H9 (cell line): ENCODE measurements around the gene PCDHGA12. TPM values are rescaled to one million over a fixed set of nuclear protein-coding genes. Genes with fewer than 3 reads are reported as not detected.
A peak's percentile ranks its signal among the peaks of the same experiment; 100 is the strongest.
"Not testable (repeated sequence)": the region's sequence is repeated elsewhere in the genome, so short reads cannot be mapped to it uniquely, and the experiment has no call there.

Experiments
- DNase-seq: peaks from one replicate; pipeline ENCODE4 v3.0.0-alpha.2; 2017
- H2AFZ ChIP-seq: one replicate; pipeline ENCODE4 v1.6.1; 2013; ENCODE audit warnings: mild to moderate bottlenecking, low read length, control low read depth, moderate library complexity
- H2AK5ac ChIP-seq: 2 replicates; pipeline ENCODE4 v1.6.1; 2013; ENCODE audit warnings: low read length, control low read depth, mixed read lengths; ENCODE audit not compliant: insufficient read length
- H2BK120ac ChIP-seq: one replicate; pipeline ENCODE4 v1.6.1; 2013; ENCODE audit warnings: low read depth, mild to moderate bottlenecking, low read length, control low read depth, inconsistent platforms; ENCODE audit not compliant: poor library complexity, severe bottlenecking
- H2BK12ac ChIP-seq: 2 replicates; pipeline ENCODE4 v1.6.1; 2013; ENCODE audit warnings: low read length, control low read depth, mixed read lengths, low read depth; ENCODE audit not compliant: insufficient read length
- H2BK15ac ChIP-seq: 2 replicates; pipeline ENCODE4 v1.6.1; 2013; ENCODE audit warnings: low read depth, low read length, control low read depth
- H2BK20ac ChIP-seq: one replicate; pipeline ENCODE4 v1.6.1; 2013; ENCODE audit warnings: low read depth, mild to moderate bottlenecking, low read length, control low read depth, inconsistent platforms; ENCODE audit not compliant: poor library complexity, severe bottlenecking
- H2BK5ac ChIP-seq: 2 replicates; pipeline ENCODE4 v1.6.1; 2013; ENCODE audit warnings: low read length, control low read depth, mixed read lengths; ENCODE audit not compliant: insufficient read length
- H3K14ac ChIP-seq: 2 replicates; pipeline ENCODE4 v1.6.1; 2013; ENCODE audit warnings: low read length, control low read depth; ENCODE audit not compliant: insufficient read depth
- H3K18ac ChIP-seq: 2 replicates; pipeline ENCODE4 v1.6.1; 2013; ENCODE audit warnings: low read depth, mild to moderate bottlenecking, mixed read lengths, low read length, control low read depth; ENCODE audit not compliant: insufficient read length
- H3K23ac ChIP-seq: 2 replicates; pipeline ENCODE4 v1.6.1; 2013; ENCODE audit warnings: low read length, control low read depth, mixed read lengths, low read depth; ENCODE audit not compliant: insufficient read length
- H3K23me2 ChIP-seq: 2 replicates; pipeline ENCODE4 v1.6.1; 2013; ENCODE audit warnings: low read depth, mild to moderate bottlenecking, mixed read lengths, low read length, control low read depth; ENCODE audit not compliant: insufficient read length, poor library complexity, severe bottlenecking
- H3K27ac ChIP-seq: 2 replicates; pipeline ENCODE4 v1.5.1; 2013; ENCODE audit warnings: low read length, control low read depth, mixed read lengths, low read depth; ENCODE audit not compliant: insufficient read length
- H3K27me3 ChIP-seq: 2 replicates; pipeline ENCODE4 v1.6.1; 2013; ENCODE audit warnings: low read length, control low read depth, inconsistent platforms; ENCODE audit not compliant: insufficient read depth
- H3K4ac ChIP-seq: 2 replicates; pipeline ENCODE4 v1.6.1; 2013; ENCODE audit warnings: low read depth, mild to moderate bottlenecking, control low read depth, inconsistent platforms, low read length, moderate library complexity
- H3K4me1 ChIP-seq: 2 replicates; pipeline ENCODE4 v1.6.1; 2013; ENCODE audit warnings: low read length, control low read depth, inconsistent platforms; ENCODE audit not compliant: insufficient read depth
- H3K4me2 ChIP-seq: 2 replicates; pipeline ENCODE4 v1.6.1; 2013; ENCODE audit warnings: low read length, control low read depth, mixed read lengths; ENCODE audit not compliant: insufficient read length, insufficient read depth
- H3K56ac ChIP-seq: 2 replicates; pipeline ENCODE4 v1.6.1; 2013; ENCODE audit warnings: low read depth, mild to moderate bottlenecking, mixed read lengths, low read length, control low read depth; ENCODE audit not compliant: insufficient read length
- H3K79me1 ChIP-seq: 2 replicates; pipeline ENCODE4 v1.6.1; 2013; ENCODE audit warnings: low read depth, mild to moderate bottlenecking, moderate library complexity, low read length, control low read depth, inconsistent platforms; ENCODE audit not compliant: insufficient read depth, poor library complexity, severe bottlenecking
- H3K79me2 ChIP-seq: 2 replicates; pipeline ENCODE4 v1.6.1; 2013; ENCODE audit warnings: low read length, control low read depth, inconsistent platforms; ENCODE audit not compliant: insufficient read depth
- H3K9ac ChIP-seq: 2 replicates; pipeline ENCODE4 v1.6.1; 2013; ENCODE audit warnings: low read length, control low read depth, mixed read lengths; ENCODE audit not compliant: insufficient read length; ENCODE audit errors: extremely low read depth
- H3K9me3 ChIP-seq: one replicate; pipeline ENCODE4 v1.6.1; 2013; ENCODE audit warnings: low read depth, low read length, inconsistent platforms; ENCODE audit not compliant: control insufficient read depth
- H3T11ph ChIP-seq: one replicate; pipeline ENCODE4 v1.6.1; 2013; ENCODE audit warnings: mild to moderate bottlenecking, low read length, control low read depth, inconsistent platforms
- H4K20me1 ChIP-seq: one replicate; pipeline ENCODE4 v1.6.1; 2013; ENCODE audit not compliant: control insufficient read depth, insufficient read length, insufficient read depth
- H4K5ac ChIP-seq: 2 replicates; pipeline ENCODE4 v1.6.1; 2013; ENCODE audit warnings: low read depth, mild to moderate bottlenecking, mixed read lengths, low read length, control low read depth; ENCODE audit not compliant: insufficient read length
- H4K8ac ChIP-seq: replicated peaks from 2 replicates; pipeline ENCODE4 v1.6.1; 2013; ENCODE audit warnings: low read length, control low read depth, mixed read lengths, low read depth; ENCODE audit not compliant: insufficient read length
- H4K91ac ChIP-seq: 2 replicates; pipeline ENCODE4 v1.6.1; 2013; ENCODE audit warnings: low read depth, mild to moderate bottlenecking, moderate library complexity, mixed read lengths, low read length, control low read depth; ENCODE audit not compliant: insufficient read length
- H3K27ac Mint-ChIP-seq, 3 experiments: 2 replicates in 2 of 3; 3 replicates in 1 of 3; pipeline ENCODE4 v1.8.0; 2020 to 2021; ENCODE audit warnings: mixed read lengths in 3 of 3, mild to moderate bottlenecking in 1 of 3, moderate library complexity in 1 of 3
- H3K27me3 Mint-ChIP-seq: 2 replicates; pipeline ENCODE4 v1.8.0; 2021; ENCODE audit warnings: low read depth, mild to moderate bottlenecking, moderate library complexity, mixed read lengths
- H3K36me3 Mint-ChIP-seq, 3 experiments: 2 replicates in 2 of 3; 3 replicates in 1 of 3; pipeline ENCODE4 v1.8.0; 2020 to 2021; ENCODE audit warnings: low read depth in 3 of 3, mixed read lengths in 3 of 3; ENCODE audit not compliant: insufficient read depth in 1 of 3
- H3K4me1 Mint-ChIP-seq, 2 experiments: 2 replicates each; pipeline ENCODE4 v1.8.0; 2020; ENCODE audit warnings: mixed read lengths in 2 of 2
- H3K4me3 Mint-ChIP-seq, 2 experiments: 2 replicates in 1 of 2; 3 replicates in 1 of 2; pipeline ENCODE4 v1.8.0; 2020 to 2021; ENCODE audit warnings: mild to moderate bottlenecking in 2 of 2, mixed read lengths in 2 of 2, moderate library complexity in 1 of 2
- H3K9me3 Mint-ChIP-seq, 2 experiments: 2 replicates in 1 of 2; 3 replicates in 1 of 2; pipeline ENCODE4 v1.8.0; 2020; ENCODE audit warnings: mild to moderate bottlenecking in 2 of 2, mixed read lengths in 2 of 2, moderate library complexity in 1 of 2
- CTCF ChIP-seq: fragments of 200-600 bp; sonication (generic); conservative IDR thresholded peaks from 3 replicates; pipeline ENCODE4 v1.8.0; 2021; ENCODE audit warnings: antibody characterized with exemption, mild to moderate bottlenecking
- WGBS: extraction: QIAGEN DNeasy Blood & Tissue Kit; methylation state at CpG from one replicate; pipeline ENCODE4 v1.1.7; 2013; ENCODE audit warnings: missing lambda C conversion rate, low lambda C conversion rate, mixed read lengths; ENCODE audit not compliant: insufficient read length; ENCODE audit errors: extremely low coverage; 5-methylcytosine and 5-hydroxymethylcytosine counted together
- total RNA-seq: library from RNA; stranded (reverse); gene quantifications from 2 replicates; pipeline ENCODE4 v1.2.1, GENCODE V29; 2021

PCDHGA12 gene
- total RNA-seq, 1 experiment from 2014 or later: 1.3 TPM

DNA sequence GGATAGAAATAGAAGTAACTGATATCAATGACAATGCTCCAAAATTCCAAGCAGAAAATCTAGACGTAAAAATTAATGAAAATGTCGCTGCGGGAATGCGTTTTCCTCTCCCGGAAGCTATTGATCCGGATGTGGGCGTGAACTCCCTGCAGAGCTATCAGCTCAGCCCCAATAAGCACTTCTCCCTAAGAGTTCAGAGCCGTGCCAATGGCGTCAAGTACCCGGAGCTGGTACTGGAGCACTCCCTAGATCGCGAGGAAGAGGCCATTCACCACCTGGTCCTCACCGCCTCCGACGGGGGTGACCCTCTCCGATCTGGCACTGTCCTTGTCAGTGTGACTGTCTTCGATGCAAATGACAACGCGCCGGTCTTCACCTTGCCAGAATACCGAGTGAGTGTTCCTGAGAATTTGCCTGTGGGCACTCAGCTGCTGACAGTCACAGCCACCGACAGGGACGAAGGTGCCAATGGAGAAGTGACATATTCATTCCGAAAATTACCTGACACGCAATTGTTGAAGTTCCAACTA is 16.7 kb upstream of the PCDHGA12 start:
- peaks cover 6% of the 10 kb centered on the region for H3K9me3 ChIP-seq
- H3K27ac ChIP-seq: no peak overlapping the region
- no peak overlapping the region for H2AK5ac ChIP-seq
- no CpG with 5 or more reads among the region's 25 CpGs for WGBS
- no peaks in the 10 kb centered on the region for H3K79me2 ChIP-seq
- H4K5ac ChIP-seq: no peak overlapping the region
- no peak overlapping the region for H2BK20ac ChIP-seq
- H4K20me1 ChIP-seq: no peaks in the 10 kb centered on the region
- no peaks in the 10 kb centered on the region for H3K79me1 ChIP-seq
- no peak overlapping the region for H3K9ac ChIP-seq
- no peaks in the 10 kb centered on the region; the same call in 1 of the 2 replicates for H3K27me3 ChIP-seq
- H2BK15ac ChIP-seq: no peak overlapping the region
- H3K18ac ChIP-seq: no peak overlapping the region
- H3K23ac ChIP-seq: no peak overlapping the region
- no peak for TF ChIP-seq CTCF
- peaks cover 7% of the 10 kb centered on the region for H3K23me2 ChIP-seq
- Mint-ChIP-seq H3K4me3 (peak overlapping the region; percentile 83 to 87), H3K36me3 (peaks cover 33 to 61% (median 40%) of the 10 kb centered on the region in 3 experiments), H3K9me3 (peaks cover 40 to 51% of the 10 kb centered on the region in 2 experiments), H3K27ac (peak overlapping the region in 1 of 3 experiments; percentile 93; a peak in 2 of 7 replicates), H3K4me1 (peaks cover 14 to 22% of the 10 kb centered on the region in 2 experiments), H3K27me3 (peaks cover 29% of the 10 kb centered on the region)
- H3K14ac ChIP-seq: no peak overlapping the region
- H4K8ac ChIP-seq: no peak overlapping the region
- H2AFZ ChIP-seq: no peak overlapping the region
- no peak overlapping the region for H3T11ph ChIP-seq
- H2BK120ac ChIP-seq: no peak overlapping the region
- no peaks in the 10 kb centered on the region for H3K4me1 ChIP-seq
- no peak overlapping the region for H2BK5ac ChIP-seq
- peak overlapping the region; percentile 29 for H3K4me2 ChIP-seq
- no peak overlapping the region for H3K56ac ChIP-seq
- no peak overlapping the region for H4K91ac ChIP-seq
- DNase-seq: peak; percentile 31
- no peak overlapping the region for H3K4ac ChIP-seq
- no peak overlapping the region for H2BK12ac ChIP-seq

DNA sequence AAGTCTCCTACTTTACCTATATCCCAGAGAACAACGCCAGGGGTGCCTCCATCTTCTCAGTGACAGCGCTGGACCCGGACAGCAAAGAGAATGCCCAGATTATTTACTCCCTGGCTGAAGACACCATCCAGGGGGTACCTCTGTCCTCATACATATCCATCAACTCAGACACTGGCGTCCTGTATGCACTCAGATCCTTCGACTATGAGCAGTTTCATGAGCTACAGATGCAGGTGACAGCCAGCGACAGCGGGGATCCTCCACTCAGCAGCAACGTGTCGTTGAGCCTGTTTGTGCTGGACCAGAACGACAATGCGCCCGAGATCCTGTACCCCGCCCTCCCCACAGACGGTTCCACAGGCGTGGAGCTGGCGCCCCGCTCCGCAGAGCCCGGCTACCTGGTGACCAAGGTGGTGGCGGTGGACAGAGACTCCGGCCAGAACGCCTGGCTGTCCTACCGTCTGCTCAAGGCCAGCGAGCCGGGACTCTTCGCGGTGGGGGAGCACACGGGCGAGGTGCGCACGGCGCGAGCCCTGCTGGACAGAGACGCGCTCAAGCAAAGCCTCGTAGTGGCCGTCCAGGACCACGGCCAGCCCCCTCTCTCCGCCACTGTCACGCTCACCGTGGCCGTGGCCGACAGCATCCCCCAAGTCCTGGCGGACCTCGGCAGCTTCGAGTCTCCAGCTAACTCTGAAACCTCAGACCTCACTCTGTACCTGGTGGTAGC is 15.6 kb upstream of the PCDHGA12 start:
- not testable (repeated sequence) for H2BK20ac ChIP-seq, H3K56ac ChIP-seq, H3T11ph ChIP-seq, H3K27me3 ChIP-seq, H3K79me2 ChIP-seq, H4K5ac ChIP-seq, H3K27ac ChIP-seq, H2BK5ac ChIP-seq, H3K23ac ChIP-seq, H3K18ac ChIP-seq, H3K4me1 ChIP-seq, H3K4ac ChIP-seq, H4K91ac ChIP-seq, H2BK15ac ChIP-seq, H2BK120ac ChIP-seq, H3K14ac ChIP-seq, H3K79me1 ChIP-seq, H2AK5ac ChIP-seq, H3K9ac ChIP-seq, H2BK12ac ChIP-seq, H2AFZ ChIP-seq, H4K20me1 ChIP-seq, H3K4me2 ChIP-seq, H4K8ac ChIP-seq, H3K23me2 ChIP-seq, DNase-seq, H3K27ac Mint-ChIP-seq
- Mint-ChIP-seq H3K4me3 (peak overlapping the region in 1 of 2 experiments; percentile 87; a peak in 2 of 5 replicates), H3K9me3 (peaks cover 44 to 53% of the 10 kb centered on the region in 2 experiments), H3K4me1 (peaks cover 9 to 18% of the 10 kb centered on the region in 2 experiments), H3K36me3 (peaks cover 39 to 62% (median 41%) of the 10 kb centered on the region in 3 experiments), H3K27me3 (peaks cover 23% of the 10 kb centered on the region)
- WGBS: no CpG with 5 or more reads among the region's 46 CpGs
- peaks cover 13% of the 10 kb centered on the region for H3K9me3 ChIP-seq
